HepG2 (cell line): ENCODE data around the gene PRDM7. TPM values are rescaled to one million over a fixed set of nuclear protein-coding genes. Genes with fewer than 3 reads are reported as not detected.

Experiments used
- ARID4A ChIP-seq: sonication (generic); formaldehyde crosslinking; IDR thresholded peaks from 2 replicates; pipeline ENCODE4 v1.5.0; 2020; ENCODE audit warnings: mild to moderate bottlenecking, missing genetic modification reagents, borderline replicate concordance
- HIVEP1 ChIP-seq: sonication (generic); formaldehyde crosslinking; IDR thresholded peaks from 2 replicates; pipeline ENCODE4 v1.4.0; 2020; ENCODE audit warnings: mild to moderate bottlenecking, missing genetic modification reagents
- MED1 ChIP-seq: sonication (generic); formaldehyde crosslinking; IDR thresholded peaks from 2 replicates; pipeline ENCODE4 v1.4.0; 2020; ENCODE audit warnings: missing genetic modification reagents
- MYNN ChIP-seq: sonication (generic); formaldehyde crosslinking; IDR thresholded peaks from 2 replicates; pipeline ENCODE4 v1.4.0; 2020; ENCODE audit warnings: mild to moderate bottlenecking, low read depth, missing genetic modification reagents
- NR2F6 ChIP-seq, 2 experiments: IDR thresholded peaks; 2 replicates each; pipeline ENCODE4 v1.6.1; 2016; ENCODE audit warnings: antibody characterized with exemption in 1 of 2, mild to moderate bottlenecking in 1 of 2
- ZFP36L1 ChIP-seq: sonication (generic); formaldehyde crosslinking; IDR thresholded peaks from 2 replicates; pipeline ENCODE4 v1.8.0; 2022; ENCODE audit warnings: mild to moderate bottlenecking, missing genetic modification reagents, moderate library complexity
- ZNF142 ChIP-seq: sonication (generic); formaldehyde crosslinking; IDR thresholded peaks from 2 replicates; pipeline ENCODE4 v1.4.0; 2020; ENCODE audit warnings: missing genetic modification reagents
- ZNF160 ChIP-seq: sonication (generic); formaldehyde crosslinking; IDR thresholded peaks from 2 replicates; pipeline ENCODE4 v1.8.0; 2022; ENCODE audit warnings: mild to moderate bottlenecking, inconsistent platforms, missing genetic modification reagents
- ZNF292 ChIP-seq: sonication (generic); formaldehyde crosslinking; IDR thresholded peaks from 2 replicates; pipeline ENCODE4 v1.8.1; 2022; ENCODE audit warnings: mild to moderate bottlenecking, low read depth, missing genetic modification reagents, borderline replicate concordance
- ZNF468 ChIP-seq: sonication (generic); formaldehyde crosslinking; IDR thresholded peaks from 2 replicates; pipeline ENCODE4 v1.8.0; 2022; ENCODE audit warnings: mild to moderate bottlenecking, moderate library complexity, missing genetic modification reagents
- ZNF501 ChIP-seq: sonication (generic); formaldehyde crosslinking; IDR thresholded peaks from 2 replicates; pipeline ENCODE4 v1.5.1; 2020; ENCODE audit warnings: mild to moderate bottlenecking, moderate library complexity, missing genetic modification reagents
- ZNF780A ChIP-seq: sonication (generic); formaldehyde crosslinking; IDR thresholded peaks from 2 replicates; pipeline ENCODE4 v1.8.0; 2022; ENCODE audit warnings: mild to moderate bottlenecking, missing genetic modification reagents, moderate library complexity
- polyA plus RNA-seq, 8 experiments: library from polyadenylated mRNA; depleted of rRNA in 3 of 8; stranded (reverse) in 7 of 8; unstranded in 1 of 8; fragments of >200 nt; fragmentation: Illumina TruSeq in 4 of 8; extraction: Trizol in 4 of 8; gene quantifications; 2 replicates each; pipeline versions ENCODE4 v1.2.1 to v1.2.3, GENCODE V29; 2011 to 2016; ENCODE audit warnings: low read depth in 4 of 8, missing spikeins in 1 of 8, mixed read lengths in 1 of 8; ENCODE audit not compliant: insufficient read depth in 1 of 8
- total RNA-seq, 5 experiments: library from RNA; depleted of rRNA; stranded (reverse); fragments of >200 nt; fragmentation: Illumina TruSeq; extraction: Trizol; gene quantifications; 2 replicates each; pipeline ENCODE4 v1.2.3, GENCODE V29; 2016; ENCODE audit warnings: low read depth in 1 of 5
- TF ChIP-seq, protein P1 (sequence below): sonication (generic); formaldehyde crosslinking; IDR thresholded peaks from 2 replicates; pipeline ENCODE4 v1.4.0; 2020; ENCODE audit warnings: missing genetic modification reagents, borderline replicate concordance

PRDM7 gene
- total and polyA plus RNA-seq, 2 of the 13 experiments (the other 11 are each of a cell fraction or from before 2014, with no cell fraction given) = not detected

DNA sequence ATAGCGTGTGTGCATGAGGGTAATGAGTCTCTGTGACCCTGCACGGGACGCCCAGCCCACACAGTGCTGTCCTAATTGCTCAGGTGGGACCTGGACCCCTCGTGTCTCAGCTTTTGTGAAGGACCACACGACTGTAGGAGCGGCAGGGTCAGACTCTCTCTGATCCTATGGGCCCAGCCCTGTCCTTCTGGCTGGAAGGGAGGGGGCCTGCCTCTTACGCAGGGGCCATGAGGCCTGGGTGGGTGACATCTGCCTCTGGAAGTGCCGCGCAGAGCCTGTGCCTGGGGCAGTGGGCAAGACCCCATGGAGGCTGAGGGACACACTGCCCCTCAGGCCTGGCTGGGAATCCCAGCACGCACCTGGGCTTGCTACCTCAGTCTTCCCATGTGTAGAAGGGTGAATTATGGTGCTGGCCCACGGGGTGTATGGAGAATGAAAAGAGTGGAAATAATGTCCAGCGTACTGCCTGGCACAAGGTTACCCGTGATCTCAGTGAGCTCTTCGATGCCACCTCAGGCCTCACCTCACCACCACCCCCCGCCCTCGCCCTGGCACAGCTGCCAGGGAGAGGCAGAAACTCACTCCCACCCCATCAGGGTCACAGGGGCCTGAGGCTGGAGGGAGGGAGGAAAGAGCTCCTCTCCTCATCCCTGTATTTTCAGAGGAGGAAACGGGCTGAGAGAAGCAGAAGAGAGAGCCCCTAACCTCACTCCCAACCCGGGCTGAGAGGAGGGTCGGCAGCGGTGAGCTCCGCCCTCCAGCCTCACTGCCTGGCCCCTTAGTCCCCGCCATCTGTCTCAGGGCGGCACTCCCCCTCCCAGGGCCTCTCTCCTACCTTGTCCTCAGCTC lies 30.8 kb downstream of the PRDM7 start (continued):
- TF ChIP-seq ZNF142 (CRISPR knock-in tag) (no peak), ZNF292 (CRISPR knock-in tag) (no peak), ZFP36L1 (CRISPR knock-in tag) (no peak), NR2F6 (IDR thresholded peaks at IDR 0.05) (no peak), NR2F6 (CRISPR knock-in tag; IDR thresholded peaks at IDR 0.05) (no peak), ARID4A (CRISPR knock-in tag) (no peak), ZNF501 (CRISPR knock-in tag) (no peak), HIVEP1 (CRISPR knock-in tag) (no peak), ZNF468 (CRISPR knock-in tag) (no peak), MED1 (CRISPR knock-in tag) (no peak), ZNF780A (CRISPR knock-in tag) (no peak), MYNN (CRISPR knock-in tag) (no peak), ZNF160 (no peak)
- TF ChIP-seq, protein P1, sequence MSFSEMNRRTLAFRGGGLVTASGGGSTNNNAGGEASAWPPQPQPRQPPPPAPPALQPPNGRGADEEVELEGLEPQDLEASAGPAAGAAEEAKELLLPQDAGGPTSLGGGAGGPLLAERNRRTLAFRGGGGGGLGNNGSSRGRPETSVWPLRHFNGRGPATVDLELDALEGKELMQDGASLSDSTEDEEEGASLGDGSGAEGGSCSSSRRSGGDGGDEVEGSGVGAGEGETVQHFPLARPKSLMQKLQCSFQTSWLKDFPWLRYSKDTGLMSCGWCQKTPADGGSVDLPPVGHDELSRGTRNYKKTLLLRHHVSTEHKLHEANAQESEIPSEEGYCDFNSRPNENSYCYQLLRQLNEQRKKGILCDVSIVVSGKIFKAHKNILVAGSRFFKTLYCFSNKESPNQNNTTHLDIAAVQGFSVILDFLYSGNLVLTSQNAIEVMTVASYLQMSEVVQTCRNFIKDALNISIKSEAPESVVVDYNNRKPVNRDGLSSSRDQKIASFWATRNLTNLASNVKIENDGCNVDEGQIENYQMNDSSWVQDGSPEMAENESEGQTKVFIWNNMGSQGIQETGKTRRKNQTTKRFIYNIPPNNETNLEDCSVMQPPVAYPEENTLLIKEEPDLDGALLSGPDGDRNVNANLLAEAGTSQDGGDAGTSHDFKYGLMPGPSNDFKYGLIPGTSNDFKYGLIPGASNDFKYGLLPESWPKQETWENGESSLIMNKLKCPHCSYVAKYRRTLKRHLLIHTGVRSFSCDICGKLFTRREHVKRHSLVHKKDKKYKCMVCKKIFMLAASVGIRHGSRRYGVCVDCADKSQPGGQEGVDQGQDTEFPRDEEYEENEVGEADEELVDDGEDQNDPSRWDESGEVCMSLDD (CRISPR knock-in tag) = no peak
